HG02840 (cell line): ENCODE data around the gene C16orf89.

Experiments used
- ATAC-seq: cut with Tn5 transposase; IDR thresholded peaks from one replicate; pipeline ENCODE4 v1.9.1; 2021; ENCODE audit warnings: mild to moderate bottlenecking, moderate library complexity, moderate number of reproducible peaks; ENCODE audit not compliant: unreplicated experiment, low FRiP score

C16orf89 gene

DNA sequence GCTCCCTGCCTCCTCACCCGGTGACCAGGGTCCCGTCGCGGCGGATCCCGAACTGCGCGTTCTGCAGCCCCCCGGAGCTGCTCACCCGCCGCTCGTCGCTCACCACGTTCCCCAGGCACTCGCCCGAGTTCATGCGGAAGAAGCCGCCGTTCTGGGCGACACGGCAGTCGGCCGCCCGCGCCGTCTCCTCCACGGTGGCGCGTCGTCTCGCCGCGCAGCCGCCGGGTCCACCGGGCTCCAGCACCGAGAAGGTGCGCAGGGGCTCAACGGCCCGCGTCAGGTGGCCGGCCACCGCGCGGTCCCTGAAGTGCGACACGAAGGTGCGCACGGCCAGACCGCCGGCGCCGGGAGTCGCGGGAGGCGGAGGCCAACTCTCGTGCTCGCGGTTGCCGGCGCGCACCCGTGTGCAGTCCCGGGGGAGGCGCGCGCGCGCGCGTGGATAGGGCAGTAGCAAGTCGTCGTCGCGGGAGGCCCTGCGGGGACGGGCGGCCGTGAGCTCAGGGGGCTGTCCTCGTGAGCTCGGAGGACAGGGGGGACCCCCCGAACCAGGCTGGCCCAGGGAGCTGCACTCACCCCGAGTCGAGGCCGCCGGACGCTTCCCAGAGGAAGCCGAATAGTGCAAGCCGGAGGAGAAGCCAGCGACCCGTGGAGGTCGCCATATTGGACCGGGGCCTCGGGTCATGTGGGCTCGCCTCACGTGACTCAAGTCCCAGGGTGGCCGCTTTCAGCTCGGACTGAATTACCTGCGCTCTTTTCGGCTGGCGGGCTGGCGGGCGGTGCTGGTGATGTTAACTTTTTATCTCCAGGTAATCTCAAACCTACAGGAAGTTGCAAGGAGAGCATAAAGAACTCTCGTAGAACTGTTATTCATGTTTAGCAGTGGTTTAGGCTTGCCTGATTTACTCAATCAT, 32.2 kb downstream of the C16orf89 start, which contains the start of gene NAGPA:
Gene NAGPA, minus strand, starts transcription at position 680 of the 911 bp plus-strand sequence. Its CDS starts 21 bp downstream, at position 659.
- ATAC-seq: peak; percentile 69

DNA sequence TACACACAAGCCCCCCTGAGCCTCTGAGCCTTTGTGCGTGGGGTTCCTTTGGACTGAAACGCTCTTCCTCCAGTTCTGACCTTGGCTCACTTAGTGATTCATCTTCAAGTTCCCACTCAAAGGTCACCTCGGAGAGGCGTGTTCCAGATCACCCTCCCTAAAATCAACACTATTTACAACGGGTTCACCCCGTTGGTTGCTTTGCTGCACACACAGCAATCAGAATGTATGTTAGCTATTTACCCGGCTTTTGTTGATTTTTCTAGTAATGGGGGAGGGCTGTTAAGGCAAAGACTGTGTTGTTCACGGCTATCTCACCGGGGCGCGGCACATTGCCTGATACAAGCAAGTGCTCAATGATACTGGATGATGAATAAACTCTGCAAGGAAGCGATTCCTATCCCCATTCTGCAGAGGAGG, 33.0 kb downstream of the C16orf89 start:
- ATAC-seq: no peak

DNA sequence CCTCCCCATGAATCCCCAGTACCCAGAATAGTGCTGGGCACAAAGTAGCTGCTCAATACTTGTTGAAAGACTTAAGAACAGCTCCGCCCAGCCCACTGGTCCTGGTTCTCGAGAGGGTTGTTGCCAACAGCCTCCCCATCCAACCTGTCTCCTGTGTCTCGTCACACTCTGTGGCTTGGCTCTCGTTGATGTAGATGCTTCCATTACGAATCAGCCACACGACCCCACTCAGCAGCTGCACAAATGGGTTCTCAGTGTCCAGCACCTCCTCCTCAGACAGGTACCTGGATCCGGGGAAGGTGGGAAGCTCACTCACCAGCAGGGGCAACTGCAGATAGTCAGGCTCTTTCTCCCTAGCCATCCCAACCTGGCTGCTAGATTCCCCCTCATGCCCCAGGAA, 34.2 kb downstream of the C16orf89 start:
- ATAC-seq: no peak

DNA sequence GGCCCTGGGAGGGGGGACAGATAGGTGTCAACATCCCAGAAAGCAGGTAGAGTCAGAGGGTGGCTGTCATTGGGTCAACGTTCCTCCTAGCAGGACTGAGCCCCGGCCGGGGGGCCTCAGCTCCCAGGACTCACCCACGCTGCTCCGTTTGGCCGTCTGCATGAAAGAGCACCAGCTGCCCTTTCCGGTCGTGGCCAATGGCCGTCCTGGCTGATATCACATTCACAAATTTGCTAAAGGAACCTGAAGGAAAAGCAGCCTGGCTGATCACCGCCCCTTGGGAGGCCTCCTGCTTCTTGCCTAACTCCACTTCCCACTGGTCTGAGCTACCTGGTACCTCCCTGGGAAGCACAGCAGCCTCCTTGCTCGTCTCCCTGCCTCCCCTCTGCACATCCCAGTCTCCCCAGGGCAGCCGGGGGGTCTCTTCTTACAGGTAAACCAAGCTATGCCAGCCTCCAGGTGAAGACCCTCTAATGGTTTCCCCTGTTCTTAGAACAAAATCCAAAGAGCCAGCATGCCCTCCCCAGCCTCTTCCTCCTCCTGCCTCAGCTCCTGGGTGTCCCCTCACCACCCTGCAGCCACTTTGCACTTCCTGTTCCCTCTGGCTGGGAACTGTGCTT, 35.4 kb downstream of the C16orf89 start:
- ATAC-seq: no peak

GRCh38 chr16:5028950-5029475, 36.7 kb downstream of the C16orf89 start:
- no peak for ATAC-seq

DNA sequence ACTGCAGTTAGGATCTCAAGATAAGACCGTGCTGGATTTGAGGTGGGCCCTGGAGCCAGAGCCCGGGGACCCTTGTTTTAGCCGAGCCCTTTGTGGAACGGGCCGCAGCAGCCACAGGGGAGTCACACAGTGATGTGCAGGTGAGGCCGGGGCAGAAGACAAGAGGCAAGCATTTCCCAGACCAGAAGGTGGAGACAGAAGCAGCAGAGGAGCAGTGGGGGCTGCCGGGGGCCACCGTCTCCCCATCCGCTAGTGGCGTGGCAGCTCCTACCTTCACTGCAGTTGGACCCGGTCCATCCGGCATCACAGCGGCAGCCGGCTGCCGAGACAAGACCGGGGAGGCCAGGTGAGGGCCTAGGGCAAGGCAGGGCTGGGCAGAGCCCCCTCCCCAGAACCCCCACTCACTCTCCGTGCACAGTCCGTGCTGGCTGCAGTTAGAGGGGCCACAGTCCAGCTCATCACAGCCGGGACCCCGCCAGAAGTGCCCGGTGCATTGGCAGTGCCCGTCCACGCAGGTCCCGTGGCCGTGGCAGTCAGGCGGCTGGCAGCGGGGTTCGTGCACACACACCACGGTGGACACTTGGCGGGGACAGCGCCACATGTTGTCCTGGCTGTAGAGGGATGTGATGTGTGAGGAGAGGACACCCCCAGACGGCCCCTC, 38.1 kb downstream of the C16orf89 start:
- ATAC-seq: no peak

- ATAC-seq: no peak
These were observed 38.7 kb downstream of the C16orf89 start for GRCh38 chr16:5027086-5027485.

GRCh38 chr16:5026664-5027063, 39.1 kb downstream of the C16orf89 start:
- ATAC-seq: no peak

- ATAC-seq: no peak
These were observed 40.6 kb downstream of the C16orf89 start for GRCh38 chr16:5025171-5025632.

DNA sequence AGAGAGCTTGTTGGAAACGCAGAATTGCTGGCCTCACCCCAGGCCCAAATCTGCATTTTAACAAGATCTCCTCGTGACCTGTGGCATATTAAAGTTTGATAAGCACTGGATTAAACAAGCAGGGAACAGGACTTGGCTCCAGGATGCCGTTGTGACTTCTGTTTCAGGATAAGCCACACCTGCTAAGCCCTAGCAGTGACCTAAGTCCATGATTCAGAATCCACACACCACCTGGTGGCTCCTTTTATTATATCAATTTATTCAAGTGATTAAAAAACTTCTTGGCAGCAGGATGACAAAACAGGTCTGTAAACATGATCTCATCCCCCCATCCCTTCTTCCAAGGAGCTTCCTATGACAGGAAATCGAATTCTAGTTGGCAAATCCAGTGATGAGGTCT, 41.1 kb downstream of the C16orf89 start:
- no peak for ATAC-seq

DNA sequence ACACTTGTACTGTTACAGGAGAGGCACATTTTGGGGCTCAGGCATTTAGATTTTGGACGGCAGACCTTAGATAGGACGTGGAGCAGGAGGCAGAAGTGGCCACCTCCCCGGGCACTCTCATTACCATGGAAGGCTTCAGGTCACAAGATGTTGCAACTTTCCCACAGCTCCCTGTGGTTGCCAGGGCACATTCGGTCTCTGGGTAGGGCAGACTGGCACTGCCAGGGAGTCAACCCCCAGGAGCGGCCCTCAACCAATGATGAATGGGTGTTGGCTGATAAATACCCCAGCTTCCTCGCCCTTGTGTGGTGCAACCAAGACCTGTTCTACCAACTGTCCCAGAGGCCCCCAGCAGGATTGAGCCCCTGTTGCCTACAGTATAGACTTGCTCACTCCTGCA, 43.2 kb downstream of the C16orf89 start:
- ATAC-seq: no peak

GRCh38 chr16:5020551-5020950, 45.2 kb downstream of the C16orf89 start:
- no peak for ATAC-seq

- no peak for ATAC-seq
These were observed 46.0 kb downstream of the C16orf89 start for GRCh38 chr16:5019775-5020174.

GRCh38 chr16:5018793-5019192, 47.0 kb downstream of the C16orf89 start:
- no peak for ATAC-seq

GRCh38 chr16:5017678-5017969, 48.1 kb downstream of the C16orf89 start:
- ATAC-seq: no peak

- ATAC-seq: no peak
These were observed 48.6 kb downstream of the C16orf89 start for GRCh38 chr16:5016967-5017677.

GRCh38 chr16:5015887-5016286, 49.9 kb downstream of the C16orf89 start:
- ATAC-seq: no peak

- no peak for ATAC-seq
These were observed 50.4 kb downstream of the C16orf89 start for GRCh38 chr16:5015351-5015750.

DNA sequence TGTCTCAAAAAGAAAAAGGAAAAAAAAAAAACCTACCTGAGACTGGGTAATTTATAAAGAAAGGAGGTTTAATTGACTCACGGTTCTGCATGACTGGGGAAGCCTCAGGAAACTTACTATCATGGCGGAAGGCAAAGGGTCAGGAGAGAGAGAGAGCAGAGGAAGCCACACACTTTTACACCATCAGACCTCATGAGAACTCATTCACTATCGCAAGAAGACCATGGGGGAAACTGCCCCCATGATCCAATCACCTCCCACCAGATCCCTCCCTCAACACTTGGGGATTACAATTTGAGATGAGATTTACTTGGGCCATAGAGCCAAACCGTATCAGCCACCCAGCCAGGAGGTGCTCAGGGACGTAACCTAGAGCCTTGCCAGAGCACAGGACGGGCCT, 52.9 kb downstream of the C16orf89 start:
- no peak for ATAC-seq

DNA sequence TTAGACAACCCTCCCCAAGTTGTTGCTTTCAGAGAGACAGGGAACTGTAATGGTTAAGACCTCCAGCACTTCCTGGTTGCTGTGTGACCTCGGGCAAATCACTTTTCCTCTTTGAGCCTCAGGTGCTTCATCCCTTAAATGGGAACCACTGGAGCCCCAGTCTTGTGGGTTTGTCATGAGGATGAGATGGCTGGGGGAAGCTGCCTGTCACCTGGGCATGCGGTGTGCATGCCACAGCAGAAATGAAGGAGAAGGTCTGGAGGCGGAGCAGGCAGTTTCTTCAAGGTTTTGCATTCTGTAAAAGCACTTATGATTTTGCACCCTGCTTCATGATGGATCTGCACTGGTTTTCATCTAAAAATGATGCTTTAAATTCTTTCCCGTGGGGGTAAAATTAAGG, 54.1 kb downstream of the C16orf89 start:
- no peak for ATAC-seq
